Keratinocyte (primary cell): ENCODE measurements around the gene SYNE2.

Source experiments
- CTCF ChIP-seq, 3 experiments: IDR thresholded peaks in 1 of 3; conservative IDR thresholded peaks in 1 of 3; optimal IDR thresholded peaks in 1 of 3; 2 replicates in 2 of 3; 3 replicates in 1 of 3; pipeline versions ENCODE3 to v1.5.1; 2011; ENCODE audit warnings: low read length in 3 of 3, mild to moderate bottlenecking in 3 of 3, moderate library complexity in 2 of 3, control low read depth in 1 of 3, inconsistent platforms in 1 of 3; ENCODE audit not compliant: insufficient read depth in 2 of 3; ENCODE audit errors: extremely low read depth in 1 of 3
- EZH2 ChIP-seq: IDR thresholded peaks from one replicate; pipeline ENCODE4 v1.6.1; 2012; ENCODE audit warnings: inconsistent platforms, mild to moderate bottlenecking, low read length, moderate library complexity

GRCh38 chr14:64191756-64192155 is 339.0 kb downstream of the SYNE2 start:
- TF ChIP-seq CTCF (optimal IDR thresholded peaks at IDR 0.05 in 1 of 3, IDR thresholded peaks at IDR 0.05 in 1 of 3, conservative IDR thresholded peaks at IDR 0.05 in 1 of 3; ENCODE audit: extremely low read depth in 1 of 3, insufficient read depth in 2 of 3, low read length in 3 of 3): no peak
- no peak for TF ChIP-seq EZH2
